HCT116 (cell line): ENCODE data around the gene CELF1. TPM values are rescaled to one million over a fixed set of nuclear protein-coding genes. Genes with fewer than 3 reads are reported as not detected.

ENCODE experiments used
- ATAC-seq: fragments of 200-7000 bp; cut with Tn5 transposase; 2 replicates; pipeline ENCODE4 v1.9.1; 2020; ENCODE audit warnings: mild to moderate bottlenecking, moderate library complexity
- BruUV-seq: library from RNA; stranded (reverse); fragments of 400-500 nt; replicated peaks from 2 replicates; lab custom pipeline; 2021; lab: Mats Ljungman, UMichigan
- CTCF ChIA-PET: fragments of 300-600 bp; sonication (Branson Sonifier 250); formaldehyde crosslinking; loops from one replicate; lab custom pipeline; 2021; ENCODE audit warnings: antibody characterized with exemption; lab: Charles Lee
- POLR2A ChIA-PET: fragments of 300-600, 350-600 bp; sonication (Branson Sonifier 250); formaldehyde crosslinking; loops from one replicate; lab custom pipeline; 2021; ENCODE audit warnings: antibody characterized with exemption; lab: Charles Lee
- RAD21 ChIA-PET, 2 experiments: fragments of 300-600 bp; sonication (Branson Sonifier 250); formaldehyde crosslinking; loops; one replicate each; lab custom pipeline; 2023; ENCODE audit warnings: low total read pairs in 2 of 2; ENCODE audit not compliant: uncharacterized antibody in 2 of 2, unreplicated experiment in 2 of 2, low non-redundant PET in 1 of 2; lab: Charles Lee
- DNase-seq: peaks from one replicate; pipeline ENCODE4 v3.0.0-alpha.2; 2010; ENCODE audit warnings: low read depth, low spot score
- H2AFZ ChIP-seq: fragments of 200-600 bp; shearing (Covaris generic), sonication (generic); 2 replicates; pipeline ENCODE4 v1.6.1; 2017; ENCODE audit warnings: low read depth, mixed run types, mixed read lengths, antibody characterized with exemption, low read length; ENCODE audit not compliant: poor library complexity, severe bottlenecking
- H3K27ac ChIP-seq: 2 replicates; pipeline ENCODE4 v1.5.1; 2012; ENCODE audit warnings: low read depth, low read length
- H3K27me3 ChIP-seq: fragments of 200-600 bp; sonication (generic); 2 replicates; pipeline ENCODE4 v1.6.1; 2016; ENCODE audit warnings: mixed run types, low read length, mixed read lengths; ENCODE audit not compliant: insufficient read depth
- H3K36me3 ChIP-seq, 2 experiments: fragments of 200-500 bp in 1 of 2; fragments of 200-600 bp in 1 of 2; sonication (Bioruptor generic) in 1 of 2; sonication (generic) in 1 of 2; 2 replicates each; pipeline versions ENCODE4 v1.5.1 to v1.6.1; 2014 to 2016; ENCODE audit warnings: low read length in 2 of 2, inconsistent platforms in 1 of 2, mixed read lengths in 1 of 2, mixed run types in 1 of 2; ENCODE audit not compliant: insufficient read depth in 2 of 2, control insufficient read depth in 1 of 2
- H3K4me1 ChIP-seq, 2 experiments: fragments of 200-600 bp in 1 of 2; sonication (generic) in 1 of 2; 2 replicates each; pipeline versions ENCODE4 v1.5.1 to v1.6.1; 2012 to 2017; ENCODE audit warnings: low read length in 2 of 2, inconsistent platforms in 1 of 2, mild to moderate bottlenecking in 1 of 2, mixed read lengths in 1 of 2, mixed run types in 1 of 2, moderate library complexity in 1 of 2; ENCODE audit not compliant: insufficient read depth in 2 of 2, control insufficient read depth in 1 of 2
- H3K4me2 ChIP-seq: fragments of 200-600 bp; sonication (generic); 2 replicates; pipeline ENCODE4 v1.6.1; 2017; ENCODE audit warnings: mixed run types, low read length, mixed read lengths
- H3K4me3 ChIP-seq, 2 experiments: fragments of 200-600 bp in 1 of 2; sonication (generic) in 1 of 2; replicated peaks in 1 of 2; 2 replicates each; pipeline ENCODE4 v1.5.1; 2011 to 2016; ENCODE audit warnings: low read length in 2 of 2, control low read depth in 1 of 2, low read depth in 1 of 2, mild to moderate bottlenecking in 1 of 2, mixed read lengths in 1 of 2, mixed run types in 1 of 2
- H3K79me2 ChIP-seq: fragments of 200-600 bp; sonication (generic); 2 replicates; pipeline ENCODE4 v1.6.1; 2017; ENCODE audit warnings: mild to moderate bottlenecking, mixed run types, low read length, moderate library complexity, mixed read lengths; ENCODE audit not compliant: insufficient read depth
- H3K9ac ChIP-seq: fragments of 200-600 bp; sonication (generic); 2 replicates; pipeline ENCODE4 v1.6.1; 2016; ENCODE audit warnings: low read length, mixed read lengths
- H3K9me2 ChIP-seq: fragments of 200-600 bp; sonication (generic), shearing (Covaris generic); 2 replicates; pipeline ENCODE4 v1.6.1; 2017; ENCODE audit warnings: mixed run types, mild to moderate bottlenecking, moderate library complexity; ENCODE audit not compliant: insufficient read depth
- H3K9me3 ChIP-seq, 2 experiments: fragments of 200-500 bp in 1 of 2; fragments of 200-600 bp in 1 of 2; sonication (Bioruptor generic) in 1 of 2; sonication (generic) in 1 of 2; 2 replicates each; pipeline ENCODE4 v1.6.1; 2014 to 2017; ENCODE audit warnings: low read length in 2 of 2, mixed read lengths in 2 of 2, inconsistent platforms in 1 of 2, low read depth in 1 of 2, mild to moderate bottlenecking in 1 of 2, mixed run types in 1 of 2, moderate library complexity in 1 of 2; ENCODE audit not compliant: control insufficient read depth in 1 of 2, insufficient read depth in 1 of 2
- H4K20me1 ChIP-seq: fragments of 200-600 bp; sonication (generic), shearing (Covaris generic); 2 replicates; pipeline ENCODE4 v1.6.1; 2017; ENCODE audit warnings: mixed run types, mild to moderate bottlenecking, moderate library complexity; ENCODE audit not compliant: insufficient read depth
- ATF3 ChIP-seq: IDR thresholded peaks from 2 replicates; pipeline ENCODE4 v1.6.1; 2012
- CBX3 ChIP-seq: IDR thresholded peaks from 2 replicates; pipeline ENCODE4 v1.6.1; 2012; ENCODE audit warnings: low read depth
- CEBPB ChIP-seq: IDR thresholded peaks from 2 replicates; pipeline ENCODE4 v1.6.1; 2012; ENCODE audit warnings: low read depth
- EGR1 ChIP-seq: IDR thresholded peaks from 2 replicates; pipeline ENCODE4 v1.6.1; 2012; ENCODE audit warnings: low read depth
- EZH2 ChIP-seq: fragments of 200-600 bp; sonication (generic); IDR thresholded peaks from 2 replicates; pipeline ENCODE4 v1.6.1; 2017; ENCODE audit warnings: antibody characterized with exemption, mixed run types
- JUND ChIP-seq: IDR thresholded peaks from 2 replicates; pipeline ENCODE4 v1.6.1; 2012
- POLR2A ChIP-seq: IDR thresholded peaks from 2 replicates; pipeline ENCODE4 v1.7.0; 2011; ENCODE audit warnings: borderline replicate concordance; ENCODE audit not compliant: insufficient read depth, insufficient read length; ENCODE audit errors: extremely low read depth
- RAD21 ChIP-seq: IDR thresholded peaks from 2 replicates; pipeline ENCODE4 v1.6.1; 2012; ENCODE audit warnings: low read depth, mild to moderate bottlenecking
- REST ChIP-seq: IDR thresholded peaks from 2 replicates; pipeline ENCODE4 v1.6.1; 2012; ENCODE audit warnings: low read depth
- SIN3A ChIP-seq: IDR thresholded peaks from 2 replicates; pipeline ENCODE4 v1.6.1; 2012; ENCODE audit warnings: low read depth
- SP1 ChIP-seq: IDR thresholded peaks from 2 replicates; pipeline ENCODE4 v1.6.1; 2012; ENCODE audit warnings: low read depth
- SRF ChIP-seq: IDR thresholded peaks from 2 replicates; pipeline ENCODE4 v1.6.1; 2012; ENCODE audit warnings: low read depth
- TCF7L2 ChIP-seq: IDR thresholded peaks from 2 replicates; pipeline ENCODE4 v1.7.0; 2011; ENCODE audit warnings: borderline replicate concordance, inconsistent platforms; ENCODE audit not compliant: insufficient read depth, insufficient read length; ENCODE audit errors: extremely low read depth
- YY1 ChIP-seq: IDR thresholded peaks from 2 replicates; pipeline ENCODE4 v1.6.1; 2011; ENCODE audit warnings: low read length, low read depth, moderate library complexity, mild to moderate bottlenecking; ENCODE audit not compliant: insufficient replicate concordance; ENCODE audit errors: extremely low read depth
- ZBTB33 ChIP-seq: IDR thresholded peaks from 2 replicates; pipeline ENCODE4 v1.6.1; 2011; ENCODE audit warnings: mild to moderate bottlenecking, low read length, moderate library complexity; ENCODE audit not compliant: insufficient replicate concordance; ENCODE audit errors: extremely low read depth
- ZFX ChIP-seq: fragments of 450-650 bp; IDR thresholded peaks from 2 replicates; pipeline ENCODE4 v1.6.1; 2017
- intact Hi-C: fragments of 100-400 bp; cut with micrococcal nuclease; formaldehyde crosslinking; loops from 2 replicates; pipeline ENCODE4 v1.10.0; 2022
- total RNA-seq: library from RNA; stranded (reverse); gene quantifications from one replicate; pipeline ENCODE4 v1.2.1, GENCODE V29; 2021; ENCODE audit not compliant: unreplicated experiment
- TF ChIP-seq, protein P1 (sequence below): IDR thresholded peaks from 2 replicates; pipeline ENCODE4 v1.6.1; 2012

The CELF1 gene
- total RNA-seq, 1 experiment from 2014 or later, result 133 TPM

GRCh38 chr11:47477323-47477722 lies 75.6 kb downstream of the CELF1 start:
- H3K36me3 ChIP-seq, result peaks cover 66 to 71% of the 10 kb centered on the region in 2 experiments
- no peak overlapping the region for H3K4me2 ChIP-seq
- H3K9me2 ChIP-seq, result no peaks in the 10 kb centered on the region
- no peaks in the 10 kb centered on the region for H4K20me1 ChIP-seq
- H3K9me3 ChIP-seq, result no peaks in the 10 kb centered on the region
- ATAC-seq (no peak), DNase-seq (no peak)
- TF ChIP-seq CBX3, result no peak
- no peak overlapping the region for H3K4me3 ChIP-seq
- intact Hi-C loops, result no loop called here
- CTCF ChIA-PET, result no interaction called here
- BruUV-seq, result no TSS peak
- no peaks in the 10 kb centered on the region for H3K27me3 ChIP-seq
- no peak overlapping the region for H3K9ac ChIP-seq
- peaks cover 20% of the 10 kb centered on the region; the same call in 1 of the 2 replicates for H3K79me2 ChIP-seq
- H3K27ac ChIP-seq, result no peak overlapping the region
- no peaks in the 10 kb centered on the region for H3K4me1 ChIP-seq
- H2AFZ ChIP-seq, result no peak overlapping the region
- RAD21 ChIA-PET, result no interaction called here
- POLR2A ChIA-PET, result no interaction called here

GRCh38 chr11:47470671-47471070 lies 82.3 kb downstream of the CELF1 start:
- H3K4me2 ChIP-seq, result no peak overlapping the region
- H3K4me1 ChIP-seq, result peaks cover 0 to 4% of the 10 kb centered on the region in 2 experiments; a peak in 1 of 4 replicates
- ATAC-seq (no peak), DNase-seq (no peak)
- intact Hi-C loops, result no loop called here
- no peak overlapping the region for H2AFZ ChIP-seq
- no peak overlapping the region for H3K9ac ChIP-seq
- H3K36me3 ChIP-seq, result peaks cover 46 to 60% of the 10 kb centered on the region in 2 experiments
- ChIA-PET POLR2A (no interaction called here), RAD21 (no interaction called here), CTCF (interaction anchor here (1.6 kb wide), 1 partner anchor 16 kb away, joined by 4 read pairs; no protein-coding TSS in a partner anchor)
- no peaks in the 10 kb centered on the region for H3K9me2 ChIP-seq
- H3K79me2 ChIP-seq, result peaks cover 46% of the 10 kb centered on the region
- H3K4me3 ChIP-seq, result no peak overlapping the region
- H3K27me3 ChIP-seq, result no peaks in the 10 kb centered on the region
- H4K20me1 ChIP-seq, result no peaks in the 10 kb centered on the region; the same call in 1 of the 2 replicates
- no TSS peak for BruUV-seq
- H3K9me3 ChIP-seq, result no peaks in the 10 kb centered on the region
- H3K27ac ChIP-seq, result no peak overlapping the region
- TF ChIP-seq ATF3, result no peak
- TF ChIP-seq ZBTB33, result no peak
- no peak for TF ChIP-seq TCF7L2
- no peak for TF ChIP-seq SP1
- no peak for TF ChIP-seq RAD21
- TF ChIP-seq CBX3, result no peak
- TF ChIP-seq YY1, result no peak
- TF ChIP-seq EGR1, result no peak
- TF ChIP-seq EZH2, result no peak
- TF ChIP-seq POLR2A, result no peak
- no peak for TF ChIP-seq SRF
- no peak for TF ChIP-seq REST
- TF ChIP-seq, protein P1, sequence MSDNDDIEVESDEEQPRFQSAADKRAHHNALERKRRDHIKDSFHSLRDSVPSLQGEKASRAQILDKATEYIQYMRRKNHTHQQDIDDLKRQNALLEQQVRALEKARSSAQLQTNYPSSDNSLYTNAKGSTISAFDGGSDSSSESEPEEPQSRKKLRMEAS, result no peak
- TF ChIP-seq JUND, result no peak
- TF ChIP-seq ZFX, result no peak
- TF ChIP-seq CEBPB, result no peak
- TF ChIP-seq SIN3A, result no peak
